NCI-H524 (cell line): ENCODE measurements around the gene RAD51B.
A peak's percentile ranks its signal among the peaks of the same experiment; 100 is the strongest.

Experiments
- DNase-seq, 2 experiments: peaks; one replicate each; lab custom pipeline; 2025; lab: John Stamatoyannopoulos, UW

RAD51B gene

GRCh38 chr14:67900231-67900630 is 80.7 kb downstream of the RAD51B start:
- no peak for DNase-seq

GRCh38 chr14:67908052-67908754 is 88.6 kb downstream of the RAD51B start:
- DNase-seq, result no peak

GRCh38 chr14:67911562-67911961 is 92.0 kb downstream of the RAD51B start:
- DNase-seq, result no peak

GRCh38 chr14:67916430-67916829 is 96.9 kb downstream of the RAD51B start:
- DNase-seq, result no peak

GRCh38 chr14:67917006-67917405 is 97.4 kb downstream of the RAD51B start:
- no peak for DNase-seq

- DNase-seq, result no peak
Observed at GRCh38 chr14:67918838-67919237, 99.3 kb downstream of the RAD51B start.

GRCh38 chr14:67919259-67920032 is 99.9 kb downstream of the RAD51B start:
- DNase-seq, result no peak

GRCh38 chr14:67926821-67927220 is 107.2 kb downstream of the RAD51B start:
- DNase-seq, result no peak

- DNase-seq, result no peak
Observed at GRCh38 chr14:67927244-67927643, 107.7 kb downstream of the RAD51B start.

- no peak for DNase-seq
Observed at GRCh38 chr14:67928375-67928774, 108.8 kb downstream of the RAD51B start.

- DNase-seq, result no peak
Observed at GRCh38 chr14:67932708-67933246, 113.2 kb downstream of the RAD51B start.

- DNase-seq, result no peak
Observed at GRCh38 chr14:67933266-67933665, 113.7 kb downstream of the RAD51B start.

GRCh38 chr14:67934087-67934486 is 114.5 kb downstream of the RAD51B start:
- peak; percentile 79 to 96 for DNase-seq

GRCh38 chr14:67934862-67935261 is 115.3 kb downstream of the RAD51B start:
- DNase-seq, result no peak

- DNase-seq, result no peak
Observed at GRCh38 chr14:67935371-67935770, 115.8 kb downstream of the RAD51B start.

GRCh38 chr14:67938071-67938470 is 118.5 kb downstream of the RAD51B start:
- no peak for DNase-seq

GRCh38 chr14:67940486-67941455 is 121.2 kb downstream of the RAD51B start:
- DNase-seq, result peak in 1 of 2 experiments; percentile 32

- no peak for DNase-seq
Observed at GRCh38 chr14:67941456-67942018, 122.0 kb downstream of the RAD51B start.

GRCh38 chr14:67942080-67942710 is 122.6 kb downstream of the RAD51B start:
- no peak for DNase-seq

GRCh38 chr14:67943947-67944346 is 124.4 kb downstream of the RAD51B start:
- peak; percentile 63 to 87 for DNase-seq

GRCh38 chr14:67944605-67945004 is 125.0 kb downstream of the RAD51B start:
- DNase-seq, result no peak
